ENCODE measurements around the gene EXOG. TPM values are rescaled to one million over a fixed set of nuclear protein-coding genes. Genes with fewer than 3 reads are reported as not detected.

EXOG gene
- total RNA-seq, 6 experiments from 2014 or later, result 13.9 to 18.8 (median 15.4) TPM

DNA sequence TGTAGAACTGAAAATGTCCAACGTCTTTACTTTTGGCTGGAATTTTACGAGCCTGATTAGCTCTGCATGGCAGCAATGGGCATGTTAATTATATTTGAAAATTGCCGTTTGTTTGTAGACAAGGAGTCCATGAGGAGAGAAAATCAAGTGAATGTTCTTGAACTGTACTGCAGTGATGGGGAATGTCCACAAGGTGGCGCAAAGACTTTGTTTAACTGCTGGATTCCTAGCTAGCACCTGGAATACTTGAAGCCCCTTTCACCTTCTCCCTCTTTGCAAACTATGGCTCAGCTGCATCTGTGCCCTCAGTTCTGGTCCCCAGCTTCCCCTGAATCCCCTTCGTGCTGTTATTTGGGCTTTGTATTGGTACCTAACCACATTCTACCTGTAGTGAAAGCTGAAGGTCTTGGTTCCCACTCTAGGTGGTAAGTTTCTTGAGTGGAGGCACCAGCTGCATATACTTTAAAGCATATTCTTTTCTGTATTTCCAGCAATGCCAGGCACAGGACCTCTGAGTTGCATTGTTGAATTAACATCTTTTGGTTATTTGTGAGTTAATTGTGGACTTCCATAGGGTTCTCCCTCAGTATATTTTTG, 25.3 kb downstream of the EXOG start:
- H3K27me3 Mint-ChIP-seq (ENCODE audit: insufficient read depth), result no peaks in the 10 kb centered on the region
- H3K4me3 Mint-ChIP-seq, result no peak overlapping the region
- H3K36me3 Mint-ChIP-seq (ENCODE audit: low read depth), result peaks cover 28% of the 10 kb centered on the region
- no peaks in the 10 kb centered on the region for H3K9me3 Mint-ChIP-seq
- peaks cover 57% of the 10 kb centered on the region for H3K4me1 Mint-ChIP-seq (ENCODE audit: low read depth)
- peak; percentile 99 for TF ChIP-seq CTCF (IDR thresholded peaks at IDR 0.05)
- no peak overlapping the region for H3K27ac Mint-ChIP-seq
- peak; percentile 49 for DNase-seq

DNA sequence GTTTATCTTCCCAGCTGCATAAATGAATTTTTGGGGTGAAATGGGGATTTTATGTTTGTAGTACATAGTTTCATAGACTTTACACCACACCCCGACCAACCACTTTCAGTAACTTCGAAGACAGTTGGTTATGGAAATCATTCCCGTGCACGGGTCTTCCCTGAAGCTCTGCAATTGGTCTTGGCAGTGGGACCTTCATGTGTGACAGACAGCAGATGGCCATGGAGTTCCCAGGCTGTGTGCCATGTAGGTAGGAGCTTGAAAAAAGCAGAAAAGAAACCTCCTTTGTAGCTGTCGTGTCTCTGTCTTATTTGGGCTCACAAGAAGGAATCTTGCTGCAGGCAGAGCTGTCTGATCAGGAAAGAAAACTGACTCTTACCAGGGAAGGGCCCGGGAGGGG, 25.9 kb downstream of the EXOG start:
- Mint-ChIP-seq H3K9me3 (no peaks in the 10 kb centered on the region), H3K4me3 (no peak overlapping the region), H3K4me1 (ENCODE audit: low read depth) (peaks cover 52% of the 10 kb centered on the region), H3K27me3 (ENCODE audit: insufficient read depth) (no peaks in the 10 kb centered on the region), H3K27ac (no peak overlapping the region), H3K36me3 (ENCODE audit: low read depth) (peaks cover 25% of the 10 kb centered on the region)
- DNase-seq, result no peak
- no peak for TF ChIP-seq CTCF (IDR thresholded peaks at IDR 0.05)

- peak; percentile 39 for DNase-seq
- TF ChIP-seq CTCF (IDR thresholded peaks at IDR 0.05), result no peak
These were observed 28.1 kb downstream of the EXOG start for GRCh38 chr3:38524141-38524739.

GRCh38 chr3:38526792-38527191, 30.7 kb downstream of the EXOG start:
- H3K9me3 Mint-ChIP-seq, result no peaks in the 10 kb centered on the region
- H3K4me1 Mint-ChIP-seq (ENCODE audit: low read depth), result peaks cover 17% of the 10 kb centered on the region
- no peak for DNase-seq
- no peaks in the 10 kb centered on the region for H3K27me3 Mint-ChIP-seq (ENCODE audit: insufficient read depth)
- H3K36me3 Mint-ChIP-seq (ENCODE audit: low read depth), result peaks cover 34% of the 10 kb centered on the region
- no peak overlapping the region for H3K4me3 Mint-ChIP-seq
- no peak overlapping the region for H3K27ac Mint-ChIP-seq
- no peak for TF ChIP-seq CTCF (IDR thresholded peaks at IDR 0.05)

More at GRCh38 chr3:38524141-38524739, 28.1 kb downstream of the EXOG start:
- Mint-ChIP-seq H3K4me3 (peak overlapping the region; percentile 26; the same call in 1 of the 2 replicates), H3K4me1 (ENCODE audit: low read depth) (peaks cover 32% of the 10 kb centered on the region), H3K27ac (peak overlapping the region; percentile 61), H3K36me3 (ENCODE audit: low read depth) (peaks cover 20% of the 10 kb centered on the region), H3K27me3 (ENCODE audit: insufficient read depth) (no peaks in the 10 kb centered on the region), H3K9me3 (no peaks in the 10 kb centered on the region)

DNA sequence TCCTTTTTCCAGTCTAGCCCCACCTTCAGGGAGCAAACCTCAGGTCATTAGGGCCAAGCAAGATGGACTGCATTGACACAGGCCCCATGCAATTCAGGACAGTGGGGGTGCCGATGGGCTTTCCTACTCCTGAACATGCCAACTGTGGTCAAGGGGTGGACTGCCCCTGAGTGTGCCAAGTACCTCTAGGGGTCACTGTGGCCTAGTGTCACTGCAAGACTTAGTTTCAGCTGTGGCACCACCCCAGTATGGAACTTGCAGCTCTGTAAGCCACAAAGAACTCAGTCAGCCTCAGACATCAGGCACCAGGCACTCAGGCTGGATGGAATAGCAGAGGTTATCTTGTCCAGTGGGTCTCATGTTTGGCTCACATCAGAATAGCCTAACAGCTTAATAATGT, 32.3 kb downstream of the EXOG start:
- no peak for DNase-seq
- peaks cover 17% of the 10 kb centered on the region for H3K4me1 Mint-ChIP-seq (ENCODE audit: low read depth)
- peak; percentile 35; the same call in 1 of the 2 replicates for TF ChIP-seq CTCF (IDR thresholded peaks at IDR 0.05)

More for the DNA sequence above, 32.3 kb downstream of the EXOG start:
- Mint-ChIP-seq H3K4me3 (no peak overlapping the region), H3K9me3 (no peaks in the 10 kb centered on the region), H3K27me3 (ENCODE audit: insufficient read depth) (no peaks in the 10 kb centered on the region), H3K36me3 (ENCODE audit: low read depth) (peaks cover 33% of the 10 kb centered on the region), H3K27ac (no peak overlapping the region)
